ENCODE measurements around the gene KRT6A.
"Not testable (repeated sequence)": the region's sequence is repeated elsewhere in the genome, so short reads cannot be mapped to it uniquely, and the experiment has no call there.

Gene KRT6A

GRCh38 chr12:52500574-52500973, 7.5 kb upstream of the KRT6A start:
- DNase-seq (ENCODE audit: low spot score) = not testable (repeated sequence)

DNA sequence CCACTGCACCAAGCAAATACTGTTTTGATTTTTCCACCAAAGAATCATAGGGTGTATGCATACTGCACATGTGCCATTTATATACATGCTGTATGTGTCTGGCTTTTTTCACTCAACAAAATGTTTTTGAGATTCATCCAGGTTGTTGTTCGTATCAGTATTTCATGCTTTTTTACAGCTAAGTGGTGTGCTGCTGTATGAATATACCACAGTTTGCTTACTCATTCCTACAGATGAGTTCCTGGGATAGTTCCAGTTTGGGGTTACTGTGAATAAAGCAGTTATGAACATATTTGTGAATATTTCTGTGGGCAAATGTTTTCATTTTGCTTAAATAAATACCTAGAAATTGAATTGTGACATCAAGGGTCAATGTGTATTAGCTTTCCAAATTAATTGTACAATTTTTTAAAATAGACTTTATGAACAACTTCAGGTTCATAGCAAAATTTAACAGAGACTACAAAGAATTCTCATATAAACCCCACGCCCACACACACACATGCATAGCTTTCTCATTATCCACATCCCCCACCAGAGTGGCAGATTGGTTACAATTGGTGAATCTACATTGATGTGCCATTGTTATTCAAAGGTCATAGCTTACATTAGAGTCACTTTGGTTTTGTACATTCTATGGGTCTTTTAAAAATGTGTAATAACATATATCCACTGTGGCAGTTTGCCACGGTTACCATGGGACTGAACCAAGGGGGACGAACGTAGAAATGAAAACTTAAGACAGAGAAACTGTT, 6.9 kb upstream of the KRT6A start:
- DNase-seq (ENCODE audit: low spot score) = no peak

DNA sequence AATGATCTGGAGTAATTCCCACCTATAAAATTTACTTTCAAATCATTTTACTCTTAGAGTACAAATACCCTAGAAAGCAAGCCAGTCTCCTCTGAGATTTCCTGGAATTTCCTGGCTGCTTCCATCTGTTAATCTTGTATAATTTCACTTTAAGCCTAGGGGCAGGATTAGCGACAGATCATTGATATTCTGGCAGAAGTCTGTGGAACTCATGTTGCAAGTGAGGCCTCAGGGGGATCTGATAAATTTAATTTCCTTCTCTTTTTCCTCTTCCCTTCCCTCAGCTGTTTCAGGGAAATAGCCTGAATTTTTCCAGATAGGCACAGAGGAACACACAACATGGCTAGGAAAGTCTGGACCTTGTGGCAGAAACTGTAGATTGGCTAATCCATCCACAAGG, 5.9 kb upstream of the KRT6A start:
- DNase-seq (ENCODE audit: low spot score) = no peak

DNA sequence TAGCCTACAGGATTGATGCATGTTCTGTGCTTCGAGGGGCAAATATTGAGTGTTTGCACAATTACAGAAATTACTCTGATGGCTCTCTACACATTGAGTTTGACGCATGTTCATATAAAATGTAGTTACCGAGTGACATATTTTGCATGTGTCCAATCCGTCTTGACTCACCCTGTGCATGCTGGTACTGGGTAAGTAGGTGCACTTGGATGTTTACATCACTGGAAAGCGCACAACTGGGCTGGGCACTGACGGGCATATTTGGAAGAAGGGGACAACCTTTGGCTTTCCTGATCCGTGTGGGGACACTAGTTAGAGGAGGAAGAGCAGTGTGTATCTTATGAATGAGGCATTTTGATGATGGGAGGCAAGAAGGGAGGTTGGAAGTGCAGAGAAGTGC, 4.9 kb upstream of the KRT6A start:
- DNase-seq (ENCODE audit: low spot score) = no peak

DNA sequence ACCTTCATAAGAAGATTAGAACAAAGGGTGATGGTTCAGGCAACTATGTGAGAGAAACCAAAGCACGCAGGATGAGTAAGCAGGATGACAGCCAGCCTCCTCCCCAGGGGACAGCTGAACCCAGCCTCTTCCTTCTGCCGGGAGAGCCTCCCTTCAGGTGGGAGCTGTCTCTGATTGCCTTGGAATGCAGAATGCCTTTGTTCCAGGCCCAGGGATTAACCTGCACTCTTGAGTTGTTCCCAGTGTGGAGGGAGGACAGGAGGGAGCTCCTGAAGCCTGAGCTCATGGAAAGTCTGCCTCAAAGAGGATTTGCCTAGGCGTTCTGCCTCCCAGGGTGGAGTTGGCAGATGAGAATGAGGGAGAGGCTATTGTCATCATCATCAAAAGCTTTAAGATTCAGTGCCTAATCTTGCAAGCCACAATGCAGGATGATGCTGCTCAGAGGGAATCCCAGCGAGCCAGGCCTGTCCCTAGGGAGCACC, 3.6 kb upstream of the KRT6A start:
- DNase-seq (ENCODE audit: low spot score) = no peak

DNA sequence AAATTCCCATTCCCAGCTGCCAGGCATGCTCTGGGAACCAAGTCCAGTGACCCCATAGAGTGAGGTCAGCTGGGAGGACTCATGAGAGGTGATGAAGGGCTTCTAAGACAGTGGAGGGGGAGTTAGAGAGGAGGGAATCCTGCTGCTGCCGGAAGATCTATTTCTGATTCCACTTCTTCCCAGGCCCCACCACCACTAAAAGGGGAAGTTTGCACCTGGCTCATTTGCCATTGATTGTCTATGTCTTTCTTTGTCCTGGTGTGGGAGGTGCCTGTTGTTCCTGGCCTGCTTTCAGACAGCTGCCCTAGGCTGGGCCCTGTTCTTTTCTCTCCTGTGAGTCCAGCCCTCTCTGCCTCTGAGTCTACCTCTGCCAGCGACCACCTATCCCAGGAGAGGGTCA, 3.0 kb upstream of the KRT6A start:
- DNase-seq (ENCODE audit: low spot score) = no peak

- DNase-seq (ENCODE audit: low spot score) = no peak
These were observed 2.3 kb upstream of the KRT6A start for GRCh38 chr12:52495389-52495788.

- no peak for DNase-seq (ENCODE audit: low spot score)
These were observed 1.5 kb upstream of the KRT6A start for GRCh38 chr12:52494518-52494917.

- DNase-seq (ENCODE audit: low spot score) = no peak
These were observed 1.0 kb upstream of the KRT6A start for GRCh38 chr12:52494100-52494499.

GRCh38 chr12:52492405-52492804, 652 bp downstream of the KRT6A start:
- DNase-seq (ENCODE audit: low spot score) = not testable (repeated sequence)

DNA sequence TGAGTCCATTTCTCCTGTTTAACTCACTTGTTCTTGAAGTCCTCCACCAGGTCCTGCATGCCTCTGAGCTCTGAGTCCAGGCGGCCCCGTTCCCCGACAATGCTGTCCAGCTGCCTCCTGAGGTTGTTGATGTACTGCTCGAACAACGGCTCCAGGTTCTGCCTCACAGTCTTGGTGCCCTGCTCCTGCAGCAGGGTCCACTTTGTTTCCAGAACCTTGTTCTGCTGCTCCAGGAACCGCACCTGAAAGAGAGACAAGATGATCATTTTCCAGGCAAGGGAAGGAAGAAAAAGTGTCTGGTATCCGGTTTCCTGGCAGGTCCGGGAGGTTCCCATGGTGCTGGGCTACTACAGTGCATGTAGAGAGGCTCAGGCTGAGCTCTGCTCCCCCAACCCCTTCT, 1.6 kb downstream of the KRT6A start:
- DNase-seq (ENCODE audit: low spot score) = not testable (repeated sequence)

- no peak for DNase-seq (ENCODE audit: low spot score)
These were observed 4.3 kb downstream of the KRT6A start for GRCh38 chr12:52488736-52489135.

GRCh38 chr12:52487744-52488443, 5.2 kb downstream of the KRT6A start:
- DNase-seq (ENCODE audit: low spot score) = not testable (repeated sequence)

GRCh38 chr12:52487211-52487610, 5.8 kb downstream of the KRT6A start:
- DNase-seq (ENCODE audit: low spot score) = no peak

GRCh38 chr12:52486166-52487105, 6.6 kb downstream of the KRT6A start:
- DNase-seq (ENCODE audit: low spot score) = no peak

- no peak for DNase-seq (ENCODE audit: low spot score)
These were observed 13.0 kb downstream of the KRT6A start for GRCh38 chr12:52480073-52480472.

GRCh38 chr12:52477651-52478050, 15.4 kb downstream of the KRT6A start:
- no peak for DNase-seq (ENCODE audit: low spot score)

DNA sequence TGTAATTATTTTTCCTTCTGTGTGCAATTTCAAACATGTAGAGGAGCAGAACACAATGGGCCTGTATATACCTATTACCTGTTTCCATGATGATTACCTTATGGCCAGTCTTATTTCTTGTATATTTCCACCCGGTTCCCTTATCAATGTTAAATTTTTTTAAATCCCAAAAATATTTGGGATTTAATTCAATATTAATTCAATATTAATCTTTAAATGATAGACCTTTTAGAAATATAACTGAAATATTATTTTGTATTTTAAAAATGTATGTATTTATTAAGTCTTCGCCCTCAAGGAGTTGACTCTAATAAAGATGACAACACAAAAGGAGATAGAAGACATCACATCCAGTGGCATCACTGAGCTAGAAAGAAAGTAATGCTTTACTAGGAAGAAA, 18.8 kb downstream of the KRT6A start:
- no peak for DNase-seq (ENCODE audit: low spot score)

- DNase-seq (ENCODE audit: low spot score) = no peak
These were observed 19.3 kb downstream of the KRT6A start, which contains the start of gene KRT6C for GRCh38 chr12:52473768-52474167. KRT6C (minus strand) TSS chr12:52473805; CDS start chr12:52473737, 68 bp downstream.

DNA sequence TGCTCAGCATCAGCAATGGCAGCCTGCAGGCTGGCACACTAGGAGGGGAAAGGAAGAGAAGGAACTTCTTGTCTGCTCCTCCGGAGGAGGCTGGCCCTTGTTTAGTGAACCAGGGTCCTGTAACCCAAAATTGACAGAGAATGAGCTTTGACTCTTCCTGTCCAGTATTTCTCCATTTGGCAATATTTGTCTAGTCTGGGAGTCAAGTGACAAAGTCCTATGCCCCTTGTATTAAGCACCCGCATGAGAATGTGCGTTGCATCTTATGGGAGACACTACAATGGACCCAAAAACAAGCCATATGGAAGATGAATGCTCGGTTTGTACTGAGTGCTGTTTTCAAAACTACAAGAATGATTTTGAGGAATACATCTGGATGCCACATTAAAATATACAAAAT, 23.2 kb downstream of the KRT6A start:
- DNase-seq (ENCODE audit: low spot score) = no peak

DNA sequence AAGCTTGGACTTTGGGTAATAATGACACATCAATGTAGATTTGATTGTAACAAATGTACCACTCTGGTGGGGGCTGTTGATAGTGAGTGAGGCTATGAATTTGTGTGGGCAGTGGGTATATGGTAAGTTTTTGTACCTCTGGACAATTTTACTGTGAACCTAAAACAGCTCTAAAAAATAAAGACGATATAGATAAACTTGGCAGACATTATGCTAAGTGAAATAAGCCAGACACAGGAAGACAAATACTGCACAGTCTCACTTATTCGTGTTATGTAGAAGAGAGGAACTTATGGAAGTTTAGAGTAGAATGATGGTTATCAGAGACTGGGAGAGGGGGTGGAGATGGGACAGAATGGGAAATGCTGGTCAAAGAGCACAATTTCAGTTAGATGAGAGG, 28.2 kb downstream of the KRT6A start:
- no peak for DNase-seq (ENCODE audit: low spot score)

- DNase-seq (ENCODE audit: low spot score) = no peak
These were observed 31.4 kb downstream of the KRT6A start for GRCh38 chr12:52461693-52462092.
